Ureter (tissue), 1 donor: ENCODE measurements around the gene WDFY4. TPM values are rescaled to one million over a fixed set of nuclear protein-coding genes. Genes with fewer than 3 reads are reported as not detected.

Experiments used
- DNase-seq: peaks from one replicate; pipeline ENCODE4 v3.0.0-alpha.2; 2020; ENCODE audit warnings: low spot score
- total RNA-seq: library from RNA; stranded (reverse); gene quantifications from one replicate; pipeline ENCODE4 v1.2.4, GENCODE V29; 2023
- donor health status: DM: yes; HTN: yes; CAD: no.

The WDFY4 gene
- total RNA-seq, 1 donor from 2014 or later, result 7.0 TPM

DNA sequence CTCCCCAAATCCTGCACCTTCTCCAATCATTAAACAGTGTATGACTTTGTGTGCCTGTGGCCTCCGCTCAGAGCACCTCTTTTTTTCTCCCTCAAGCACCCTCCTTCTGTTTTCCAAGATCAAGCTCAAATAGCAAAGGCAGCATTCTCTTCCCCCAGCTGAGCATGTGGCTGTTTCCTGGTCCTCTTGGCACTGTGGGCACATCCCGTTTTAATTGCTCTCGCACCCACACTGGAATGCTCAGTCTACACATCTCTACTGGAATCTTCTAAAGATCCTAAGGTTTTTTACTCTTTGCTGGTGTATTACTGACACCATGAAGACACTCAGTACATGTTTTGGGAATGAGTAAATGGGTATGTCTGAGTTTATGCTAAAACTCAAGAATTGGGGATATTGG lies 107.4 kb downstream of the WDFY4 start:
- DNase-seq, result no peak

DNA sequence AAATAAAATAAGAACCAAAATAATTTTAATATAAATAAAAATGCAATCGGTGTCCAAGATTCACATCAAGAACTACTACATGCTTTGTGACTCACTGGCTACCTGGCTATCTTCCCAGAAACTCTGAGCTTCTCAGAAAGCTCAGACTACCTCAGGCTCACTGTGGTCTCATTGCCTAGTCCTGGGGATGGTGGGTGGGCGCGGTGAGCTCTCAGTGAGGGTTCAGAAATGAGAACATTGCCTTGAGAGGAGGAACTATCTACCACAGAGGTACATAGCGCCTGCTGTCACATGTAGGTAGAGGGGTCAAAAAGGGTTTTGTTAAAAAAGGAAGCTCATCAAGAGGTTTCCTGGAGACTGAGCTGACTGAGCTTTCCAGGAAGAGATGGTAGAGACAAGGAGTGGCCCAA lies 108.0 kb downstream of the WDFY4 start:
- no peak for DNase-seq

- DNase-seq, result no peak
Observed at GRCh38 chr10:48794074-48794473, 109.4 kb downstream of the WDFY4 start.

DNA sequence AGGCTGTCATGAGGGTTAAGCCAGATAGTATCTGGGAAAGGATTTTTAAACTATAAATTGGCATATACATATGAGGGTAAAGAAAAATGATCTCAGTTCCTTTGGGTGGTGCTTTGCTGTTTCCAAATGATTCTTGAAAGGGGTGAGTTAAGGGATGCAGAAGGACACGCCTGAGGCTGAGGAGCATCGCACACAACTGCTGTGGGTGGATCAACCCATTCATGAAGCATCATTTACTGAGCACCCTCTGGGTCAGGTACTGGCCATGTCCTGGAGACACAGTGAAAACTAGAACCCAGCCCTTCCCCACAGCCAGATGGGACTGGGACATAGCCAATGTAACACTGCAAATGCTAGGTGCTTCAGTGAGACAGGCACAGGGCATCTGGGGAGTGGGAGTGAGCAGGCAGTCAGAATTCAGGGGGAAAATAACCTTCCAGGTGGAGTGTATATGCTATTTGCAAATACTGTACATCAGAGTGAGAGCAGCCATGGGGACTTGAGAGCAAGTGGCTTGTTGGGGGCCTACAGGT lies 112.1 kb downstream of the WDFY4 start:
- no peak for DNase-seq

GRCh38 chr10:48797830-48798229 lies 113.2 kb downstream of the WDFY4 start:
- no peak for DNase-seq

DNA sequence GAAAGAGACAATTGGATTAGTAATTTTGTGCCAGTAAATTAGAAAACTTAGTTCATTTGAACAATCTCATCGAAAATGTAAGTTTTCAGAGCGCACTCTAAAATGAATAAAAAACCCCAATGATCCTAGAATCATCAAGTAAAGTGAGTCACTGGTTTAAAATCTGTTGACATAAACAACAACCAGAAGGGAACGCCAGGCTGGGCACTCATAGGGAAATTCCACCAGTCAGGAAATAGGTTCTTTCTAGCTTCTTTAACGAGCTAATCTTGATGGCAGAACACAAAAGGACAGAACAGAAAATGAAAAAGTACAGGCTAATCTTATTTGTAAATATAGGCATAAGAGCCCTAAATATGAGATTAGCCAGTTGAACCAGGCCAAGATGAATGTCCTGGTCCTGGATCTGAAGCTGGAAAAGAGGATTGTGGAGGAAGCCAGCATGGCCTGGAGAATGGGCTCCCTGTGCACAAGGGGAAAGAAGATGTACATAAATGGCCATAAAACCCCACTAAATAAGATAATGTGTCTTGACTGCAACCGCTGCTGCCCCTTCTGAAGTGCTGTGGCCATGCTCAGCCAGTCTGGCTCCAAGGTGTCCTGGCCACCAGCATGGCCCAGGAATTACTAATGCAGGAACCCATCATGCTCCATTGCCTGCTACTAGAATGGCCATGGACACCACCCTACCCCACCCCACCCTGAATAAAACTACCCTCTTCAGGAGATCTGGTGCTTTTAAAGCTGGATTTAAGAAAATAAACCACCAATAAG lies 114.0 kb downstream of the WDFY4 start:
- DNase-seq, result no peak

- DNase-seq, result no peak
Observed at GRCh38 chr10:48799341-48800006, 114.8 kb downstream of the WDFY4 start.

DNA sequence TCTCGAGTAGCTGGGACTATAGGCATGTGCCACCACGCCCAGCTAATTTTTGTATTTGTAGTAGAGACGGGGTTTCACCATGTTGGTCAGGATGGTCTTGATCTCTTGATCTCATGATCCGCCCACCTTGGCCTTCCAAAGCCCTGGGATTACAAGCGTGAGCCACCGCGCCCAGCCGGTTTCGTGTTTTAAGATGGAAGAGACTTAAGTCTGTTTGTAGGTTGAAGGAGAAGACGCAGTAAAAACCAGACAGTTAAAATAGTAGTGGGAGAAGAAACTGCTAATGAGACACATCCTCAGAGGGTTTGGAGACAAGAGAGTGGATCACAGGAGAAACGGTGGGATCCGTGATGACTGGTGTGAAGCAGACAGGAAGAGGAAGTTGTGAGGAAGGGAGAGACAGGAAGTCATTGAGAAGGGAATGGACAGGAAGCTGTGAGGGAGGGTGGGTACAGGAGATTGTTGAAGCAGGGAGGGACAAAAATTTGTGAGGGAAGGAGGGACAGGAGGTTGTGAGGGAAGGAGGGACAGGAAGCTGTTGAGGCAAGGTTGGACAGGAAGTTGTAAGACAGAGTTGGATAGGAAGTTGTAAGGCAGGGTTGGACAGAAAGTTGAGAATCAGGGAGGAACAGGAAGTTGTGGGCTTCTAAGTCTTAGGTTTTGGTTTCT lies 115.5 kb downstream of the WDFY4 start:
- DNase-seq, result no peak

DNA sequence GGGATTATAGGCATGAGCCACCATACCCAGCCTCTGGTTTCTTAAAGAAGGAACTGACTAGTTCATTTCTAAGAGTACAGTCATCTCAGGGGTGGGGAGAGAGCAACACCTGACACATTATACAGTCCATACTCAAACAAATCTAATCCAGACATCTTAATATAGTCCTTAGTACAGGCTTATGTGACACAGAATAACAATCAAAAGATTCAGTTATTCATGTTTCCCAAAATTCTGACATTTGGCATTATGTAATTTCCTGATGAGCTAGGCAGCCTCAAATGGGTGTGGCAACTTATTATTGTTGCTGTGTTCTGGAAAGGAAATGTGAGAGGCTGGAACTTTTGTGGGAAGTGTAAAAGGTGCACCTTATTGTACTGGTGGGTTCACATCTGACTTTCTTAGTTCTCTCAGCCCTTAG lies 116.3 kb downstream of the WDFY4 start:
- no peak for DNase-seq

DNA sequence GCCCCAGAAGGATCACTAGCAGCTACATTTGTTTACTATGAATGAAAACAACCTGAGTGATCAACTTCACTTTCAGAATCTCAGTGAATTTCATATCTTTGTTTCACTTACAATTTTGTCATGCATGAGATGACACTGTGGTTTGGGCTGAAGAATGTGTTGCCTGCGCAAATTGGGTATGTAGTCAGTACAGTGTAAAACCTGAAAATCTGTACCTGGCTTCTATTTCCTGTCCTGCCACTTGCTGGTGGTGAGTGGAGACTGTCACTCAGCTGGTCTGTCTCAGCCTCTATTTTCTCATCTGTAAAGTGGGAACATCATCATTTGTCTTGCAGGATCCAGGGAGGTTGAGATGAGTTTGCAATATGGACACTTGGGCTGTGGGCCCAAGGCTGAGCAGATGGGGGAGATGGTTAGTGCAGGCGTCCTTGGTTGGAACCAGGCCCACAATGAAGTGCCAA lies 118.0 kb downstream of the WDFY4 start:
- no peak for DNase-seq

- DNase-seq, result no peak
Observed at GRCh38 chr10:48803801-48804584, 119.3 kb downstream of the WDFY4 start.

DNA sequence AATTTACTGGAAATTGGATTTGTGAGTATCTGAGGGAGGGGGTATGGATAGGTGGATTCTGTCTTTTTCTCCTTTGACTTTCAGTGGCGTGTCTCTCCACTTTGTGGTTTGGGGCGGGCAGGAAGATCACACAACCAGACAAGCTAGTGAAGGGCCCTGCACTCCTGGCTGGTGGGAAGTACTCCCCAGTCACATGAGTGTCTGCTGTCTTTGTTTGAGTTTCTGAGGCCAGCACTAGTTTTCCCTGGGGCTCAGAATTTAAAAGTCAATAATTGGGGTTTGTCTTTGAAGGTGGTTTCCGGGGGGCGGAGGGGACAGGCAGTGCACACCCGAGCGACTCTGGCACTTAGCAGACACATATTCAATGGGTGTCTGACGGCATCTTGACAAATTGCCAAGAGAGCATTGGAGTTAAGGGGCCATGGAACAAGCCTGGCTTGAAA lies 120.1 kb downstream of the WDFY4 start:
- DNase-seq, result no peak

- no peak for DNase-seq
Observed at GRCh38 chr10:48805411-48805810, 120.7 kb downstream of the WDFY4 start.

DNA sequence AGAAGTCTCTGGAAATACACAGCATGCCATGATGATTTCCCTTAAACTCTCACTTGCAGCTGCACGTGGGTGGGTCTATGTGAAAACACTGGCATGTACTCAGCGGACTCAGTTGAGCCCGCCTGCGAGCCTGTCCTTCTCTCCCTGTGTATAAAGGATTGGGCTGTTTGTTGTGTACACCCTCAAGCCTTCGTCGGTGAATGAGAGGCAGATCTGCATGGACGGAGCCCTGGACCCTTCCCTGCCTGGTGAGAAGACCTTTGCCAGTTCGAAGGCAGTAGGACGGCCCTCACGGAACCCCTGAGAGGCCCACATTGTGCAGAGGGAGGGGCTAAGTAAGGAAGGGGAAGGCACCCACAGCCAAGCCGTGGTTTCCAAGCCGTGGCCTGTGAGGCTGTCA lies 121.2 kb downstream of the WDFY4 start:
- DNase-seq, result no peak

GRCh38 chr10:48806342-48806741 lies 121.7 kb downstream of the WDFY4 start:
- DNase-seq, result no peak

- no peak for DNase-seq
Observed at GRCh38 chr10:48807791-48808470, 123.3 kb downstream of the WDFY4 start.

DNA sequence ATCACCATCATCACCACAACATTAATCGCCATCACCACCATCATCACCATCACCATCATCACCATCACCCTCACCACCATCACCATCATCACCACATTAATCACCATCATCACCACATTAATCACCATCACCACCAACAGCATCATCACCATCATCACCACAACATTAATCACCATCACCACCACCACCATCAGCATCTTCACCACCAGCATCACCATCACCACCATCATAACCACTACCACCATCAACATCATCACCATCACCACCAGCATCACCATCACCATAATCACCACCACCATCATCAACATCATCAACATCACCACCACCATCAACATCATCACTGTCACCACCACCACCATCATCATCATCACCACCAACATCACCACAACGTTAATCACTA lies 124.6 kb downstream of the WDFY4 start:
- DNase-seq, result no peak

DNA sequence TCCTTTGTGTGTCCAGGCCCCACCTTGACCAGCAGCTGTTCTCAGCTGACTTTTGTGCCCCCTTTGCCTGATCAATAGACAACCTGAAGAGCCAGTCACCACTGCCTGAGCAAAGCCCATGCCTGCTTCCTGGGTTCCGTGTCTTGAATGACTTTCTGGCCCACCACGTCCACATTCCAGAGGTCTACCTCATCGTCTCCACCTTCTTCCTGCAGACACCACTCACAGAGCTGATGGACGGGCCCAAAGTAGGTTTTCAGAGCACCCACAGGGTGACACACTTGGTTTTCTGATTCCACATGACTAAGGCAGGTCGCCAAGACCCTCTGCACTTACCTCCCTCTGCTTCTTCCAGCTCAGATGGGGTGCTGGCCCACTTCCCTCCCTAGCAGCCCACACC lies 126.8 kb downstream of the WDFY4 start:
- DNase-seq, result no peak

GRCh38 chr10:48811917-48812316 lies 127.2 kb downstream of the WDFY4 start:
- no peak for DNase-seq

DNA sequence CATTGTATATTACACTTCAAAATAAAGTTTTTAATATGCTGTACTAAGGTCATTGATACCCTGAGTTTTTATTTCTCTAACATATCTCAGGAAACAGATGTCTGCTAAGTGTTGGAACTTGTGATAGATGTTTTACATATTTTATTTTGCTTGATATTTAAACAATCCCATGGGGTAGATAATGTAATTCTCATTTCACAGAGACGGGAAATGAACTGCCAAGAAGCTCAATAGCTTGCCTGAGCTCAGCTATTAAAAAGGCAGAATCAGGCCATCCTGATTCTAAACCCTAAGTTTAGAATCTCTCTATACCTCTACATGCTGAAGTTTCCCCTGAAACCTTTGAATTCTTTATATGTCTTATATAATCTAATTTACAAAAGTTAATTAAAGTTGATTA lies 128.6 kb downstream of the WDFY4 start:
- DNase-seq, result no peak

- no peak for DNase-seq
Observed at GRCh38 chr10:48813825-48814224, 129.2 kb downstream of the WDFY4 start.
